Thyroid gland (tissue), 4 donors: ENCODE data around the gene BMERB1. TPM values are rescaled to one million over a fixed set of nuclear protein-coding genes. Genes with fewer than 3 reads are reported as not detected.

Experiments
- DNase-seq, 2 donors: peaks; one replicate each; pipeline ENCODE4 v3.0.0-alpha.2; 2019
- H3K27ac ChIP-seq, 3 donors: fragments of 200-600 bp; sonication (generic); 1 replicate in 2 of 3; 2 replicates in 1 of 3; pipeline ENCODE4 v1.5.1; 2016 to 2019; ENCODE audit warnings: mild to moderate bottlenecking in 1 of 3, moderate library complexity in 1 of 3
- H3K27me3 ChIP-seq: fragments of 200-600 bp; sonication (generic); one replicate; pipeline ENCODE4 v1.5.1; 2019
- H3K36me3 ChIP-seq, 2 donors: fragments of 200-600 bp; sonication (generic); one replicate each; pipeline ENCODE4 v1.5.1; 2016 to 2019
- H3K4me1 ChIP-seq, 2 donors: fragments of 200-600 bp; sonication (generic); one replicate each; pipeline ENCODE4 v1.5.1; 2017 to 2019
- H3K4me3 ChIP-seq, 3 donors: fragments of 200-600 bp; sonication (generic); replicated peaks in 1 of 3; 1 replicate in 2 of 3; 2 replicates in 1 of 3; pipeline ENCODE4 v1.5.1; 2016; ENCODE audit warnings: mild to moderate bottlenecking in 1 of 3
- H3K9me3 ChIP-seq: fragments of 200-600 bp; sonication (generic); one replicate; pipeline ENCODE4 v1.5.1; 2017
- POLR2A ChIP-seq, 2 donors: fragments of 450-650 bp; IDR thresholded peaks; one replicate each; pipeline ENCODE4 v1.6.1; 2017; ENCODE audit warnings: antibody characterized with exemption in 2 of 2, mild to moderate bottlenecking in 2 of 2, moderate library complexity in 1 of 2
- WGBS, 2 donors: methylation state at CpG; one replicate each; pipeline ENCODE4 v1.1.5; 2017; 5-methylcytosine and 5-hydroxymethylcytosine counted together
- intact Hi-C: fragments of 100-400 bp; cut with DNase I; formaldehyde crosslinking; loops from one replicate; pipeline ENCODE4 v1.15.1; 2023
- total RNA-seq, 4 donors: library from RNA; depleted of rRNA; stranded (reverse); fragments of >200 nt; gene quantifications; one replicate each; pipeline ENCODE4 v1.2.3, GENCODE V29; 2016
- TF ChIP-seq, protein P1 (sequence below), 6 experiments: fragments of 200-600 bp in 3 of 6; fragments of 450-650 bp in 3 of 6; sonication (generic) in 3 of 6; IDR thresholded peaks; one replicate each; pipeline ENCODE4 v1.5.1; 2016 to 2019; ENCODE audit warnings: antibody characterized with exemption in 6 of 6, mild to moderate bottlenecking in 2 of 6, inconsistent platforms in 1 of 6, moderate library complexity in 1 of 6

The BMERB1 gene
- total RNA-seq, 4 donors from 2014 or later = 13.7 to 31.0 (median 23.0) TPM

DNA sequence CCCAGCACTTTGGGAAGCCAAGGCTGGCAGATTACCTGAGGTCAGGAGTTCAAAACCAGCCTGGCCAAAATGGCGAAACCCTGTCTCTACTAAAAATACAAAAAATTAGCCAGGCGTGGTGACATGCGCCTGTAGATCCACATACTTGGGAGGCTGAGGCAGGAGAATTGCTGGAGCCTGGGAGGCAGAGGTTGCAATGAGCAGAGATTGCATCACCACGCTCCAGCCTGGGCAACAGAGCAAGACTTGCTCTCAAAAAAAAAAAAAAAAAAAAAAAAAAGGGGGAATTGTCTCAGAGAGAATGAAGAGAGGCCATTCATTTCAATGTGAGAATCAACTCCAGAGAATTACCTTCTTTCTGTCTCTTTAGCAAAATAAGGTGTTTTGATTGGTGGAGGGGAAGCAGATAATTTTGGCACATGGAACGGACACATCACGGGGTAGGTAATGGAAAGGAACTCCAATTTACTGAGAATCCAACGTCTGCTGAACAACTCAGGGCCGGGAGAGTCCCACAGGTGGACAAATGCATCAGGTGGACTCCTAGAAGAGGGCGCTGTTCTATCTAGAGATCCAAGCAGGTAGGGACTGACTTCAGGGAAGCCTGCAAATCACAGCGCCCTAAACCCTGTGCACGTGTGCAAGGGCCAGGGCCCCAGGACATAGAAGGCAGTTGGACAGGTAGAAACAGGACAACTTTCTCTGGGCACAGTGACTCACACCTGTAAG lies 77.5 kb downstream of the BMERB1 start:
- Histone ChIP-seq H3K9me3 (no peaks in the 10 kb centered on the region), H3K4me1 (peaks cover 0 to 9% of the 10 kb centered on the region in 2 donors), H3K27me3 (no peaks in the 10 kb centered on the region), H3K36me3 (no peaks in the 10 kb centered on the region), H3K4me3 (no peak overlapping the region), H3K27ac (no peak overlapping the region)
- no peak for DNase-seq
- intact Hi-C loops = no loop called here
- WGBS, 2 donors = 92 to 95% methylated on average over 9 to 11 of the region's 11 CpGs
- TF ChIP-seq POLR2A (IDR thresholded peaks at IDR 0.05) = no peak
- TF ChIP-seq, protein P1, sequence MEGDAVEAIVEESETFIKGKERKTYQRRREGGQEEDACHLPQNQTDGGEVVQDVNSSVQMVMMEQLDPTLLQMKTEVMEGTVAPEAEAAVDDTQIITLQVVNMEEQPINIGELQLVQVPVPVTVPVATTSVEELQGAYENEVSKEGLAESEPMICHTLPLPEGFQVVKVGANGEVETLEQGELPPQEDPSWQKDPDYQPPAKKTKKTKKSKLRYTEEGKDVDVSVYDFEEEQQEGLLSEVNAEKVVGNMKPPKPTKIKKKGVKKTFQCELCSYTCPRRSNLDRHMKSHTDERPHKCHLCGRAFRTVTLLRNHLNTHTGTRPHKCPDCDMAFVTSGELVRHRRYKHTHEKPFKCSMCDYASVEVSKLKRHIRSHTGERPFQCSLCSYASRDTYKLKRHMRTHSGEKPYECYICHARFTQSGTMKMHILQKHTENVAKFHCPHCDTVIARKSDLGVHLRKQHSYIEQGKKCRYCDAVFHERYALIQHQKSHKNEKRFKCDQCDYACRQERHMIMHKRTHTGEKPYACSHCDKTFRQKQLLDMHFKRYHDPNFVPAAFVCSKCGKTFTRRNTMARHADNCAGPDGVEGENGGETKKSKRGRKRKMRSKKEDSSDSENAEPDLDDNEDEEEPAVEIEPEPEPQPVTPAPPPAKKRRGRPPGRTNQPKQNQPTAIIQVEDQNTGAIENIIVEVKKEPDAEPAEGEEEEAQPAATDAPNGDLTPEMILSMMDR (IDR thresholded peaks at IDR 0.05) = no peak

DNA sequence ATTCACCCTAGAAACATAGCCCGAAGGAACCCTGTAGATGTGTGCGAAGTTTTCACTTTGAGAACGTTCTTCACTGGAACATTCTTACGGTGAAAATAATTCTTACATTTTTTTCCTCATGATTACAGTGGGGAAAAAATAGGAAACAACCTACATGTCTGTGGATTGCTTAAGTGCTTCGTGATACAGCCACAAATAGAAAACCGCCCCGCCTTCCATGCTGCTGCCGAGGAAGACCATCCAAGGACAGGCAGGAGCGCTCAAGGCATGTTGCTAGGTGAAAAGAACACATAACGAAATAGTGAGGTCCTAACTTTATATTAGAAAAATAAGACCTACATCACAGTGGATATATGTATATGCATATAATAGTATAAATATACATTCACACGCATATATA lies 78.8 kb downstream of the BMERB1 start:
- 92 to 96% methylated on average over 11 of the region's 11 CpGs for WGBS, 2 donors
- Histone ChIP-seq H3K27me3 (no peaks in the 10 kb centered on the region), H3K4me3 (no peak overlapping the region), H3K4me1 (peaks cover 0 to under 1% of the 10 kb centered on the region in 2 donors), H3K27ac (no peak overlapping the region), H3K9me3 (no peaks in the 10 kb centered on the region), H3K36me3 (no peaks in the 10 kb centered on the region)
- intact Hi-C loops = no loop called here
- TF ChIP-seq, protein P1 (IDR thresholded peaks at IDR 0.05) = no peak
- TF ChIP-seq POLR2A (IDR thresholded peaks at IDR 0.05) = no peak
- no peak for DNase-seq

- DNase-seq = no peak
- H3K36me3 ChIP-seq = no peaks in the 10 kb centered on the region
- no peak for TF ChIP-seq POLR2A (IDR thresholded peaks at IDR 0.05)
- TF ChIP-seq, protein P1 (IDR thresholded peaks at IDR 0.05) = no peak
- H3K4me3 ChIP-seq = no peak overlapping the region
- H3K27me3 ChIP-seq = no peaks in the 10 kb centered on the region
- H3K9me3 ChIP-seq = no peaks in the 10 kb centered on the region
- H3K4me1 ChIP-seq = peaks cover 0 to 18% of the 10 kb centered on the region in 2 donors
- WGBS, 2 donors = 98 to 100% methylated on average over 4 of the region's 4 CpGs
- intact Hi-C loops = no loop called here
- H3K27ac ChIP-seq = no peak overlapping the region
Observed at GRCh38 chr16:15515992-15516391, 81.6 kb downstream of the BMERB1 start.

- no peaks in the 10 kb centered on the region for H3K36me3 ChIP-seq
- no peak overlapping the region for H3K4me3 ChIP-seq
- H3K27ac ChIP-seq = no peak overlapping the region
- no peaks in the 10 kb centered on the region for H3K27me3 ChIP-seq
- WGBS, 2 donors = 94% methylated on average over 5 of the region's 5 CpGs
- DNase-seq = no peak
- TF ChIP-seq, protein P1 (IDR thresholded peaks at IDR 0.05) = no peak
- TF ChIP-seq POLR2A (IDR thresholded peaks at IDR 0.05) = no peak
- H3K9me3 ChIP-seq = no peaks in the 10 kb centered on the region
- peaks cover 0 to 24% of the 10 kb centered on the region in 2 donors for H3K4me1 ChIP-seq
- intact Hi-C loops = no loop called here
Observed at GRCh38 chr16:15516609-15517008, 82.2 kb downstream of the BMERB1 start.

- Histone ChIP-seq H3K27me3 (no peaks in the 10 kb centered on the region), H3K9me3 (no peaks in the 10 kb centered on the region), H3K36me3 (no peaks in the 10 kb centered on the region), H3K4me1 (peaks cover 0 to 31% of the 10 kb centered on the region in 2 donors), H3K27ac (no peak overlapping the region), H3K4me3 (no peak overlapping the region)
- WGBS, 2 donors = 91 to 92% methylated on average over 3 of the region's 3 CpGs
- no peak for DNase-seq
- TF ChIP-seq, protein P1 (IDR thresholded peaks at IDR 0.05) = no peak
- no peak for TF ChIP-seq POLR2A (IDR thresholded peaks at IDR 0.05)
- intact Hi-C loops = no loop called here
Observed at GRCh38 chr16:15517743-15518377, 83.5 kb downstream of the BMERB1 start.
